OCI-LY3 (cell line): Measurements from ENCODE around the gene CNN2.

ENCODE experiments used
- CTCF ChIP-seq: fragments of 200-600, 300-600 bp; sonication (generic); IDR thresholded peaks from 2 replicates; pipeline ENCODE4 v1.5.1; 2014; ENCODE audit warnings: antibody characterized with exemption, low read length, low read depth
- EZH2phosphoT487 ChIP-seq: fragments of 200-600 bp; shearing (Covaris generic); IDR thresholded peaks from 2 replicates; pipeline ENCODE4 v1.6.1; 2018; ENCODE audit warnings: antibody characterized with exemption, mixed run types, low read depth

DNA sequence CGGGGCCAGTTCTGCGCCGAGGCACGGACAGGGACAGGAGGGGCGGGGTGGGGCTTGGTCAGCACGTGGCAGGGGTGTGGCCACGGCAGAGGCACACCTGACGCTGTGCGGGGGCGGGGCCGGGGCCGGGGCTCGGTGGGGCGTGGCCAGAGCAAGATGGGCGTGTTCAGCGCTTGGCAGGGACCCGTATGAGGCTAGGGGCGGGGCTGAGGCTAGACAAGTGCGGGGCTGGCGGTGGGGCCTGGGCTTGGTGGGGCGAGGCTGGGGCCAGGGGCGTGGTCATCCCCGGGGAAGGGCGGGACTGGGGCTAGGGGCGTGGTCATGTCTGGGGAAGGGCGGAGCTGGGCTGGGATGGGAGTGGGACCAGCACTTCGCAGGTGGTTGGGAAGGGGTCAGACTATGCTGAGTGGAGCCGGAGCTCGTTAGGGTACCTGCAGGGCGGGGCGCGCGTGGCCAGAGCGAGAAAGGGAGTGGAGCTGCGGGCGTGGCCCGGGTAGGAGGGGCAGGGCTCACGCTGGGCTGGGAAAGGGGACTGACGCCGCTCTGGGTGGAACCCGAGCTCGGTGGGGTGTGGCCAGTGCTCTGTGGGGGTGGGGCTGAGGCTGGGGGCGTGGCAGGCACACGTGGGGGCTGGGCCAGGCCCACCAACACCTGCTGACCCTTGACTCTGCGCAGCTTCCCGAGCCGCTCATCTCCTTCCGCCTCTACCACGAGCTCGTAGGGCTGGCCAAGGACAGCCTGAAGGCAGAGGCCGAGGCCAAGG, 55.9 kb downstream of the CNN2 start:
- TF ChIP-seq CTCF (no peak), EZH2phosphoT487 (no peak)
